Ishikawa (cell line): ENCODE results near the gene IRF8.

Source experiments
- CEBPB ChIP-seq: IDR thresholded peaks from 2 replicates; pipeline ENCODE4 v1.6.1; 2012
- CREB1 ChIP-seq: IDR thresholded peaks from 2 replicates; pipeline ENCODE4 v1.6.1; 2012; ENCODE audit warnings: low read depth
- EGR1 ChIP-seq: IDR thresholded peaks from 2 replicates; pipeline ENCODE4 v1.6.1; 2012
- EP300 ChIP-seq: IDR thresholded peaks from 2 replicates; pipeline ENCODE4 v1.6.1; 2012; ENCODE audit warnings: borderline replicate concordance
- FOXM1 ChIP-seq: IDR thresholded peaks from 2 replicates; pipeline ENCODE4 v1.6.1; 2012; ENCODE audit warnings: low read depth, borderline replicate concordance
- NFIC ChIP-seq: IDR thresholded peaks from 2 replicates; pipeline ENCODE4 v1.6.1; 2012
- RAD21 ChIP-seq: IDR thresholded peaks from 2 replicates; pipeline ENCODE4 v1.6.1; 2012; ENCODE audit warnings: low read depth
- TAF1 ChIP-seq: IDR thresholded peaks from 2 replicates; pipeline ENCODE4 v1.6.1; 2012; ENCODE audit warnings: low read depth, mild to moderate bottlenecking
- YY1 ChIP-seq: IDR thresholded peaks from 2 replicates; pipeline ENCODE4 v1.6.1; 2012; ENCODE audit warnings: low read depth
- TF ChIP-seq, protein P1 (sequence below): IDR thresholded peaks from 2 replicates; pipeline ENCODE4 v1.6.1; 2012; ENCODE audit warnings: low read depth, mild to moderate bottlenecking
- TF ChIP-seq, protein P2 (sequence below): IDR thresholded peaks from 2 replicates; pipeline ENCODE4 v1.6.1; 2012

DNA sequence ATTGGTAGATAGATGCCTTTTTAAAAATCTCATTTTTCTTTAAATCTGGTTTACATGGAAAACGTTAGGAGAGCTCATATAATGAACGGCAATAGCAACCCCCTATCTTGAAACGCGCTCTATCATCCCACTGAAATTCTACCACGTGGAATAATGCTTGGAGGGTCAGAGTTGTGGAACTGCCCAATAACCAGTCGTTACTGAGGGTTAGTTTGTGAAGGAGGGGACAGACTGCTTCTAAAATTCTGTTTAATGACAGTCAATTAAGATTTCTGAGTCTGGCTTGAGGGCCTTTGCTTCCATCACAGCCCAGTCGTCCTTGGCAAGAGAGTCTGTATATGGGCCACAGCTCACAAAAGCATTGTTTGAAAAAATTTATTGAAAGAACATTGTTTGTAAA is 482 bp downstream of the IRF8 start:
- no peak for TF ChIP-seq CEBPB
- TF ChIP-seq, protein P1, sequence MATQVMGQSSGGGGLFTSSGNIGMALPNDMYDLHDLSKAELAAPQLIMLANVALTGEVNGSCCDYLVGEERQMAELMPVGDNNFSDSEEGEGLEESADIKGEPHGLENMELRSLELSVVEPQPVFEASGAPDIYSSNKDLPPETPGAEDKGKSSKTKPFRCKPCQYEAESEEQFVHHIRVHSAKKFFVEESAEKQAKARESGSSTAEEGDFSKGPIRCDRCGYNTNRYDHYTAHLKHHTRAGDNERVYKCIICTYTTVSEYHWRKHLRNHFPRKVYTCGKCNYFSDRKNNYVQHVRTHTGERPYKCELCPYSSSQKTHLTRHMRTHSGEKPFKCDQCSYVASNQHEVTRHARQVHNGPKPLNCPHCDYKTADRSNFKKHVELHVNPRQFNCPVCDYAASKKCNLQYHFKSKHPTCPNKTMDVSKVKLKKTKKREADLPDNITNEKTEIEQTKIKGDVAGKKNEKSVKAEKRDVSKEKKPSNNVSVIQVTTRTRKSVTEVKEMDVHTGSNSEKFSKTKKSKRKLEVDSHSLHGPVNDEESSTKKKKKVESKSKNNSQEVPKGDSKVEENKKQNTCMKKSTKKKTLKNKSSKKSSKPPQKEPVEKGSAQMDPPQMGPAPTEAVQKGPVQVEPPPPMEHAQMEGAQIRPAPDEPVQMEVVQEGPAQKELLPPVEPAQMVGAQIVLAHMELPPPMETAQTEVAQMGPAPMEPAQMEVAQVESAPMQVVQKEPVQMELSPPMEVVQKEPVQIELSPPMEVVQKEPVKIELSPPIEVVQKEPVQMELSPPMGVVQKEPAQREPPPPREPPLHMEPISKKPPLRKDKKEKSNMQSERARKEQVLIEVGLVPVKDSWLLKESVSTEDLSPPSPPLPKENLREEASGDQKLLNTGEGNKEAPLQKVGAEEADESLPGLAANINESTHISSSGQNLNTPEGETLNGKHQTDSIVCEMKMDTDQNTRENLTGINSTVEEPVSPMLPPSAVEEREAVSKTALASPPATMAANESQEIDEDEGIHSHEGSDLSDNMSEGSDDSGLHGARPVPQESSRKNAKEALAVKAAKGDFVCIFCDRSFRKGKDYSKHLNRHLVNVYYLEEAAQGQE, result no peak
- TF ChIP-seq EP300, result no peak
- no peak for TF ChIP-seq NFIC
- TF ChIP-seq, protein P2, sequence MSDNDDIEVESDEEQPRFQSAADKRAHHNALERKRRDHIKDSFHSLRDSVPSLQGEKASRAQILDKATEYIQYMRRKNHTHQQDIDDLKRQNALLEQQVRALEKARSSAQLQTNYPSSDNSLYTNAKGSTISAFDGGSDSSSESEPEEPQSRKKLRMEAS, result no peak
- TF ChIP-seq FOXM1, result no peak
- TF ChIP-seq CREB1, result no peak
- no peak for TF ChIP-seq RAD21
- no peak for TF ChIP-seq TAF1
- TF ChIP-seq EGR1, result no peak
- no peak for TF ChIP-seq YY1
